GM18498 (cell line): ENCODE measurements around the gene RXFP4.
"Not testable (repeated sequence)": the region's sequence is repeated elsewhere in the genome, so short reads cannot be mapped to it uniquely, and the experiment has no call there.

ENCODE experiments used
- ATAC-seq: cut with Tn5 transposase; IDR thresholded peaks from one replicate; pipeline ENCODE4 v1.9.1; 2021; ENCODE audit warnings: mild to moderate bottlenecking, moderate library complexity; ENCODE audit not compliant: unreplicated experiment

RXFP4 gene, protein sequence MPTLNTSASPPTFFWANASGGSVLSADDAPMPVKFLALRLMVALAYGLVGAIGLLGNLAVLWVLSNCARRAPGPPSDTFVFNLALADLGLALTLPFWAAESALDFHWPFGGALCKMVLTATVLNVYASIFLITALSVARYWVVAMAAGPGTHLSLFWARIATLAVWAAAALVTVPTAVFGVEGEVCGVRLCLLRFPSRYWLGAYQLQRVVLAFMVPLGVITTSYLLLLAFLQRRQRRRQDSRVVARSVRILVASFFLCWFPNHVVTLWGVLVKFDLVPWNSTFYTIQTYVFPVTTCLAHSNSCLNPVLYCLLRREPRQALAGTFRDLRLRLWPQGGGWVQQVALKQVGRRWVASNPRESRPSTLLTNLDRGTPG

DNA sequence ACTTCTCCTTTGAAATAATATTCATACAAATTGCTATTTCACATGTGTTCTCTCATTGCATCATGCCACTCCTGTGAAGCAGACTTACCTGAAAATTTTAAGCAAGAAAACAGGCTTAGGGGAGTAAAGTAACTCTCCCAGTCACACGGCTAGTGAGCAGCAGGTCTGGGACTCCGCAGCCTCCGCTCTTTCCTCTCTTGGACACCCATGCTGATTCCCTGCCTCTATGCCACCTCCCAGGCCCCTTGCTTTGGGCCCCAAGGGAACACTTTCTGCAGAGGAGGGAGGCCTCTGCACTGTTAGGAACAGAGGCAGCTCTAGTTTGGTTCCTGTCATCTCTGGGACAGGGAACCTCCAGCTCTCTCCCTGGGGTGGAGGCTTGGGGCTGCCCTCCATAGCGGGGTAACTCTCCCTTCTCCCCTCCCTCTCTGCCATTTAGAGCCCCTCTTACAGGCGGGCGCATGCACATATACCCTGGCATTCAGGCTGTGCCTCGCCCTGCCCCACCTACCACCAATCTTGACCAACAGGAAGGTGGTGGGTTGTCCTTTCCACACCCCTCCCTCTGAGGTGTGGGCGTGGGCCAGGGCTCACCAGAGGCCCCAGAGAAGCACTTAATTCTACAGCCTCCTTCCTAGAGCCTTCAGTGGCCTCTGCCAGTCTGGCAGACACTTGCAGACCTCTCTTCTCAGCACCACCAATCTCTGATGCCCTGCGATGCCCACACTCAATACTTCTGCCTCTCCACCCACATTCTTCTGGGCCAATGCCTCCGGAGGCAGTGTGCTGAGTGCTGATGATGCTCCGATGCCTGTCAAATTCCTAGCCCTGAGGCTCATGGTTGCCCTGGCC lies at the start of gene RXFP4:
Gene RXFP4, plus strand, starts transcription at position 646 of the 852 bp plus-strand sequence. Its CDS starts 72 bp downstream, at position 718.
- ATAC-seq, result no peak

DNA sequence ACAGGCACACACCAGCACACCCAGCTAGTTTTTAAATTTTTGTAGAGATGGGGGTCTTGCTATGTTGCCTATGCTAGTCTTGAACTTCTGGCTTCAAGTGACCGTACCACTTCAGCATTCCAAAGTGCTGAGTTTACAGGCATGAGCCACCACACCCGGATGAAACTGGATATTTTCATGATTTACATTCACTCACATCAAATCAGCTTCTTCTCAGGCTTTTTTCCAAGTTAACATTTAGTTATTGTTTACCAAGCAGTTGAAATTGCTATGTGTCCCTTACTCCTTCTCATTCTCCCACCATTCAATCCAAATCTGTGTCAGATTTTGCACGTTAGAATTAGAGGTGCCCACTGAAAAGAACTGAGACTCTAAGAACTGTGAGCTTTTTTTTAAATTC lies 48.6 kb upstream of the RXFP4 start:
- no peak for ATAC-seq

DNA sequence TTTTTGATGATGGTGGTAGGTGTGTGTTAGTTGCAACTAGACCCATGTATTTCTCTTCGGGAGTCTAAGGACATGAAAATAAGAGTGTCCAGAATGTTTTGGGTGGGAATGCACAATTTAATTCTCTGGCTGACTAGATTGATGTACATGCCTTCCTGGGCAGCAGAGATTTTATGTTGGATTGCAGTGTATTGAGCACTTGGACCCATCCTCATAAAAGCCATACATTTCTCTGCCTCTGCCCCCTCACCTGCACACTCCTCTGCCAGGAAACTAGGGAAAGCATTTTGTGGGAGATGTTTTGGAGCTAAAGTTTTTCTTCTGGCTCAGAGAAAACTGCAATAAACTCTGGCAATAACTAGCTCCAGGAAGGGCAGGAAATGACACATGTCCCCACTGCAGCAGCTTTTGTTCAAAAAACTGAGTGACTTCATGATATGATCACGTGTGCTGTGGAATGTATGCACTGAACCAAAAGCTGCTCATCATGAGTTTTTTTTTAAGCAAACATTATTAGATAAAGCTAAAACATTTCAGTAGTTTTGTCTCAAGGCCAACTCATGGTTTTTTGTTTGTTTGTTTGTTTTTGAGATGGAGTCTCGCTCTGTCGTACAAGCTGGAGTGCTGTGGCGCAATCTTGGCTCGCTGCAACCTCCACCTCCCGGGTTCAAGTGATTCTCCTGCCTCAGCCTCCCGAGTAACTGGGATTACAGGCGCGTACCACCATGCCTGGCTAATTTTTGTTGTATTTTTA lies 47.9 kb upstream of the RXFP4 start:
- no peak for ATAC-seq

DNA sequence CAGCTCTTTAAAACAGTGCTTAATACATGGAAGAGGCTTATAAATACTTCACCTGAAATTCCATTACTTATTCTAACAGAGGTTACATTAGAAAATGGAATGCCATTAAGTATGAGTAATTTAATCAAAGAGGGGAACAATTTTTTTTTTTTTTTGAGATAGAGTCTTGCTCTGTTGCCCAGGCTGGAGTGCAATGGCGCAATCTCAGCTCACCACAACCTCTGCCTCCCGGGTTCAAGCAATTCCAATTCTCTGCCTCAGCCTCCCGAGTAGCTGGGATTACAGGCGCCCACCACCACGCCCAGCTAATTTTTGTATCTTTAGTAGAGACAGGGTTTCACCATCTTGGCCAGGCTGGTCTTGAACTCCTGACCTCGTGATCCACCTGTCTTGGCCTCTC lies 45.8 kb upstream of the RXFP4 start:
- not testable (repeated sequence) for ATAC-seq

DNA sequence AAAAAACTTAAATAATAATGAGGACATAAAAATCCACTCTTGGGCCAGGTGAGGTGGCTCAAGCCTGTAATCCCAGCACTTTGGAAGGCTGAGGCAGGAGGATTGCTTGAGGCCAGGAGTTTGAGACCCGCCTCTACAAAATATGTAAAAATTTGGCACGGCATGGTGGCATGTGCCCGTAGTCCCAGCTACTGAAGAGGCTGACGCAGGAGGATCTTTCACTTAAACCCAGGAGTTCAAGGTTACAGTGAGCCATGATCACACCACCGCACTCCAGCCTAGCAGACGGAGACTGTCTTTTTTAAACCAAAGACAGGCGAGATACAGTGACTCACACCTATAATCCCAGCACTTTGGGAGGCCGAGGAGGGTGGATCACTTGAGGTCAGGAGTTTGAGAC lies 45.0 kb upstream of the RXFP4 start:
- not testable (repeated sequence) for ATAC-seq

DNA sequence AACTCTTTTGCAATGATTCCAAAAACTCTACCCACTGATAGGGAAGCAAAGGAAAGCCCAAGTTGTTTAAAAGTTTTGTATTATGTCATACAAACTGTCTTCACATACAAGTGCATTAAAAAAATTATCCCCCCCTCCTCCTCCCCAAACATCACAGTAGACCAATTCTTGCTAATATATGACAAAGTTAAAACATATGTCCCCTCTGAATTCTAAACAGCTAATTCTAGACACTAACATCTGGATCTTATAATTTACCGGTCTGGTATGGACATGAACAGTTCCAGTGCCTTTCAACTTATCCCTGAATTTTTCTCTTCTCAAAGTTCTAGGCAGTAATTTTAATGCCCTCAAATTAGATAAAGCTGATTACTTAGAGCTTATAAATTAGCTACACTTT lies 43.7 kb upstream of the RXFP4 start:
- no peak for ATAC-seq

DNA sequence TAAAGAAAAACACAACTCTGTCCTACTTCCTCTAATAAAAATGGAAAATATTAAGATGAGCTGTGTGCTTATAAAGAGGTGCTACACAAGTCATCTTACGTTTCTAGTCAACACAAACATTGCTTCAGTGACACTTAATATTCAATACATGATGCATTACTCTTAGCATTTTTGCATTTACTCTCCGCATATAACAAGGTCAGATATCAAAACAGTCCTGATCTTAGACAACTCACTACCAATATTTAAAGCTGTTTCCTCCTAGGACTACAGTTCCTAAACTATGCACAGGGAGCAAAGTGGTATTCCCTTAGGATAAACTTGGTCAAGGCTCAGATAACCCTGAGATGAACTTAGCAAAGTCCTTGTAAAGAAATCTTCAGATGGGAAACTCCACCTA lies 42.5 kb upstream of the RXFP4 start:
- no peak for ATAC-seq

DNA sequence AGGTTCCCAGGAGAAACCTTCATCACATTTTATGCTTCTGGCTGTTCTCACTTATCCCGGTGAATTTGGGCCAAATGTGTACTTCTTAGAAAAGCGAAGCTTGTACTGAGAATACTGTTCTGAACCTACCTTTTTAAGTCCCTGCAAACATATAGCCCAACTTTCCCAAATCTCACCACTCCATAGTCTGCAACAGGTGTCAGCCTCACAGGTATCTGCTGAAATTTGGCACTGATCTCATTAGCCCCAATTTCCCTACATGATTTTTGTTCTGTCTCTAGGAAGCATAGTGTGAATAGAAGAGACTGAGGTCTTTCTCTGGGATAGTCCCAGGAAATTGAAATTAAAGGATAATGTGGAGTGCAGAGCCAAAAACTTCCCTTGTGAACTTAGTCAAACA lies 41.8 kb upstream of the RXFP4 start:
- ATAC-seq, result no peak

DNA sequence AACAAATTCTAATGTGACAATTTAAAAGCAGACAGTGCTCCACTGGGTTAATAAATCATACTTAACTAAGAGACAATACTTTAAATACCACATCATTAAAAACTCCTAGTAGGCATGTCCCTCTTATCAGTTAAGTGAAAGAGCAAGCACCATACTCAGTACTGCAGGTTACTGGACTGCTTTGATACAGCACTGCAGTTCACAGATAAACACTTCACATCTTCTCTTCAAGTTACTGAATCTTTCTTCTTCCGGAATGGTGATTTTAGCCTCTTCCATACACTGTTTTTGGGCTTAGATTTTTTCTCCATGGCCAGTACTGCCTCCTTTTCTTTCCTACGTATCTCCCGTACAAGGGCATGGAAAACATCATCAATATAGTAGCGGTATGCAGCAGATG lies 41.3 kb upstream of the RXFP4 start:
- ATAC-seq, result no peak

DNA sequence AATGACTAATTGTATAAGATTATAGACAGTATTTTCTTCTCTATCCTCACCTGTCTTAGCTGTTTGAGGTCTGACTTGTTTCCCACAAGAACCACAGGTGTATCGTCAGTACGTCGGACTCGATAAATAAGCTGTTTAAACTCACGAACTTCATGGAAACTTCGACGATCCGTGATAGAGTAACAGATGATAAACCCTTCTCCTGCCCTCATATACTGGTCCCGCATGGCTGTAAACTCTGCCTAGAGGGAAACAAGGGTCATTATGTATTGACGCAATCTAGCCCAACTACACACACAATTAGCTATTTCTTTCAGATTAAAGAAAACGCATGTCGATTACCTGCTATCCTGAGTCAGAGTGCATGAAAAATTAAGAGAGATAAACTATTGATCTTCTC lies 37.2 kb upstream of the RXFP4 start:
- no peak for ATAC-seq

DNA sequence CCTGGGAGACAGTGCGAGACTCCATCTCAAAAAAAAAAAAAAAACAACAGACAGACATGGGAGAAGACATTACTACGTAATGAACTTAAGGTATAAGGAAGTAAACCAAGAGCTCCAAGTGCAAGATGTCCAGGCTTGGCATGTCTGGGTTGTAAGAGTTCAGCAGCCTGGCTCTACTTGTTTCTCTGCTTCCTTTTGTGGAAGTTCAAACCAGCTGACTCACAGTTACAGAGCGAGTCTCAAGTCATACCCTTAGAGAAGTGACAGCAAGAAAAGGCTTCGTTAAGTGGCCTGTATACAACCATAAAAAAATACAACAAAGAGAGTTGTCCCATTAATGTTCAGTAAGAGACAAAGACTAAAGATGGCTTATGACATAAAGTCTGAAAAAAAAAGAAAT lies 31.5 kb upstream of the RXFP4 start:
- ATAC-seq, result no peak

DNA sequence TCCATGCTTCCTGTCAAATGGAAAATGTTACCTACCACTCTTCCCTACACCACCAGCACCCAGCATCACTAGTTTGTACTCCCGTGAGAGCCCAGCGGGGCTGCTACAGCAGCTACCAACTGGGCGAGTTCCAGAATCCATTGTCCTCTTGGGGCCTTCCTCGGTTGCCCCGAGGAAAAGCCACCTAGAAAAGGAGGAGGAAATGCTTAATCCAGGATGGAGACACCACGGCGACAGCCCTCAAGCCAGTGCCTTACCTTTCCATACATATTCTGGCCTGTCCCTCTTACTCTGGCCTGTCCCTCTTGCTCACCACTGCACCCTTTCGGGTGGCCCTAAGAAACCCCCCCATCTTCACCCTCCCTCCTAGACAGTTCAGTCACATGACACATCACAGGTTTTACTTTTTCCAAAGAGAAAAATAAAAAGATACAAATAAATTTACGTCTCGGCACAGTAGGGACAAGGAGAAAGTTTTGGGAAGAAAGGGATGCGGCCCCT lies 30.8 kb upstream of the RXFP4 start:
- ATAC-seq, result peak; percentile 25

DNA sequence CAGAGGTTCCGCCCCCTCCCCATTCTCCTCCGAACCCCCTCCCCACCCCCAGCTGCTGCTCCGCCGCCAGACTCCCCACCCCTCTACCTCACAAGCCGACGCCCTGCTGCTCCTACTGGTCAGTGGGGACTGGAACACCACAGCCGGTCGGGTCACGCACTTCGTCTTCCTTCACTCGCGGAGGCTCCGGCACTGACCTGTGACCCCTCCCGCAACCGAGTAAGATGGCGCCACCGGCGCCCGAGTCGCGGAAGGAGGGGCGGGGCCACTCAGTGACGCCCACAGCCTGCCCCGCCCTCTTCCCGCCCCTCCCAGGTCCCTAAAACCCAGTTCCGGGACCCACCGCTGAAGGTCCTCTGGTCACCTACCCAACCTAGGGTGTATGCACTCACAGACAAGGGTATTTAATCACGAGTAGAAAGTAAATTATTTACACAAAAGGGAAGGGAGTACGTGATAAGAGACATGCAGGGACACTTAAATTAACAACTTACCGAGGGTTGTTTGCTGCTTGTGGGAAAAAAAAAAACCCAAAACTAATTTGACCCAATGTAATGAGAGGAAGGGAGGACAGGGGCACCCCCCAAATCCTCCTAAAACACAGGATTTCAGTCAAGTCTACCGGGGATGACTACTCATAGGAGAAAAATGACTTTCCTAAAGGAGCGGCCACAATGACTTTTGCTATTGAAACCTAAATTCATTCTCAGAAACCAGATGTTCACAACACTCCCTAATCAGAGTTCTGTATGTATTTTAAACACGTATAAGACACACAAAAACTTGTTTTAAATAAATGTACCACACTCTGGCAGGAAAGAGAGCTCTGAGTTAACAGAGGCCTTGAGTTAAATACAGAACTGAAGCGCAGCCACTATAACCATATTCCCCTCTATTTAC lies 30.0 kb upstream of the RXFP4 start, which contains the start of gene RIT1:
Gene RIT1, minus strand, starts transcription at position 194 of the 900 bp plus-strand sequence. CDS start 588 bp downstream, outside the sequence.
- peak; percentile 87 for ATAC-seq

DNA sequence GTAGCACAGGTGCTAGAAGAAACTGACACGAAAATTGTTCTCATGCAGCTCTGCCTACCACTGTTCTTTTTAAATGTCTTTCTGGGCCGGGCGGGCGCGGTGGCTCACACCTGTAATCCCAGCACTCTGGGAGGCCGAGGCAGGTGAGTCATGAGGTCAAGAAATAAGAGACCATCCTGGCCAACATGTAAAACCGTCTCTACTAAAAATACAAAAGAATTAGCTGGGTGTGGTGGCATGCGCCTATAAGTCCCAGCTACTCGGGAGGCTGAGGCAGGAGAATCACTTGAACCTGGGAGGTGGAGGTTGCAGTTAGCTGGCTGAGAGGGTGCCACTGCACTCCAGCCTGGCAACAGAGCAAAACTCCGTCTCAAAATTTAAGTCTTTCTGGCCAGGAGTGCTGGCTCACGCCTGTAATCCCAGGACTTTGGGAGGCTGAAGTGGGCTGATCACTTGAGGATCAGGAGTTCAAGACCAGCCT lies 29.3 kb upstream of the RXFP4 start:
- no peak for ATAC-seq

DNA sequence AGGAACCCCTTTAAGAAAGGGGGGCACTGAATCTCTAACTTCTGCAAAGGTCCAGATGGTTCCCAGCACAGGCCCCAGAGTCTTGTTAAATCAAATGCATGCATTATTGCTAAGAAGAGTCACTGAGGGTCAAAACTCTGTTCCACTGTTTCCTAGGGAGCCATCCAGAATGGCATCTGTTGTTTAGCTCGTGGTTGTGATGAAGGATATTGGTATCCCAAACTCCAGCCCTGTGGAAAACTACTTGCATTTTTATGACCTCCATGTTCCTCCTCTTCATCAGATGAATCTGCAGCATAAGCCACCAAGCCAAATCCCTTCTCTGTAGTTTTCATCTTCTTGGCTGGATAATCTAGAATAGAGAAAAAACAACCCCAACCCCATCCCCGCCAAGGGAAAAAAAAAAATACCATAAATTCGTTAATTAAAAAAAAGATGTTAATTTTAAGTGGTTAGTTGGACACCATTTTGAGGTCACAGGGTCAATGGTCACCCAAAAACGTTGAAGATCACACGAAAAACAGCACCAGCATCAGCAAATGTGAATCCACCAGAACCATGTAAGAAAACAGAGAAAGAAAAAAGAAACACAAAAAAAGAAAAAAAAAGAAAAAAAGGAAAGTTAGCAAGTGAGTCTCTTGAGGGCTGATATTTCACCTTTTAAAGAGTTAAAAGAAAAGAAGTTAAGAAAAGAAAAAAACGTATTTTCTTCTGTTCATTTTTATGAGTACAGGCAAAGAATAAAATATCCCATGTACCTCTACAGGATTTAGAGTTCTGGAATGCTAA lies 27.3 kb upstream of the RXFP4 start:
- no peak for ATAC-seq

DNA sequence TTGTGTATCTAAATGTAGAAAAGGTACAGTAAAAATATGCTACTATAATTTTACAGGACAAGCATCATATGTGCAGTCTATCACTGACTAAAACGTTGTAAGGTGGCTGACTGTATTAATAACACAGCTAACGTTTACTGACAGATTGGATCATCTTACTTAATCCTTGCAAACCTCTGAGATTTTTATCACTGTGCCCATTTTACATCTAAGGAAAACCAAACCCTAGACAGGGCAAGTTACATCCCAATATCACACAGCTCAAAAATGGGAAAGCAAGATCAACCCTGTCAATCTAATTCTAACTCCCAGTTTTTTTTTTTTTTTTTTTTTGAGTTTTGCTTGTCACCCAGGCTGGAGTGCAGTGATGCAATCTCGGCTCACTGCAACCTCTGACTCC lies 22.8 kb upstream of the RXFP4 start:
- no peak for ATAC-seq

DNA sequence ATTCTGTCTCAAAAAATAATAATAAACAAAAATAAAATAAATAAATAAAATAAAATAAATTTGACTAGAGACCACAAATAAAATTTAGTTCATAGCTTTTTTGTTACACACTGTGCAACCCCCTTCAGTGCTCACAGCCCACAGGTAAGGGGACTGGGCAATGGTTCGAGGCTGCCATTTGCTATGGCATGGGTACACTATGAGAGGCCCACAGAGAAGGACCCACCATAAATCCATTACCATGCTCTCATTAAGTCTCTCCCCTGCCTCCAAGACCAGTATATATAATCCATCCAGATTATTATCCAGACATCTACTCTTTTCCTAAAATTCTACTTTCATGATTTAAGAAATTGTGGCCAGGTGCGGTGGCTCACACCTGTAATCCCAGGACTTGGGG lies 21.6 kb upstream of the RXFP4 start:
- no peak for ATAC-seq

DNA sequence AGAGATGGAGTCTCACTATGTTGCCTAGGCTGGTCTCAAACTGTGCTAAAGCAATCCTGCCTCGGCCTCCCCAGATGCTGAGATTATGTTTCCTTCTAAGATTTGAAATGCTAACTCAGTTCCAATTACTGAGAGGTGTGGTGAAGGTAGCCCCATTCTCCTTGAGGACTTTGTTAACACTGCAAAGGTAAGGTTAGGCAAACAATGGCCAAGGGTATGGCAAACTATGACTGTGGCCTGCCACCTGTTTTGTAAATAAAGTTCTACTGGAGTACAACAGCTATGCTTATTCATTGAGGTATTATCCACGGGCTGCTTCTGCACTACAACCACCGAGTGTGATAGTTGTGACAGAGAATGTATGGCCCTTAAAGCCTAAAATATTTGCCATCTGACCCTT lies 20.7 kb upstream of the RXFP4 start:
- no peak for ATAC-seq

DNA sequence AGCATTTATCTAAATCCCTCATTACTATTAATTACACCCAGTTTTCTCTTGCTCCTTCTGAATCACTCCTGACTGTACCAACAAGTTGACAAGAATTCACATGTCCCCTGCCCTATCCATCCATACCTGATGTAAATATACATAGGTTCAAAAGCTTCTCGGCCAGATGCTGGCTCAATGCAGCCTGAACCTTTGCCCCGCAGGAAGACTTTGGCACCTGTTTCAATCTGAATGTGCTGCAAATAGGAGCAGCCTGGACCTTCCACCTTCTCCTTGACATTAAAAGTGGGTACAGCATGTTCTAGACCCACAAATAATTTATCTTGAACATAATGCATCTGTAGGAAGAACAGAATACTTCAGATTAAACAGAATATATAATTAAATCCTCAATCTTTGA lies 15.9 kb upstream of the RXFP4 start:
- ATAC-seq, result no peak
